Ishikawa (cell line): ENCODE results near the gene PHOX2A.
A peak's percentile ranks its signal among the peaks of the same experiment; 100 is the strongest.

Experiments
- CEBPB ChIP-seq: IDR thresholded peaks from 2 replicates; pipeline ENCODE4 v1.6.1; 2012
- CREB1 ChIP-seq: IDR thresholded peaks from 2 replicates; pipeline ENCODE4 v1.6.1; 2012; ENCODE audit warnings: low read depth
- EGR1 ChIP-seq: IDR thresholded peaks from 2 replicates; pipeline ENCODE4 v1.6.1; 2012
- EP300 ChIP-seq: IDR thresholded peaks from 2 replicates; pipeline ENCODE4 v1.6.1; 2012; ENCODE audit warnings: borderline replicate concordance
- FOXM1 ChIP-seq: IDR thresholded peaks from 2 replicates; pipeline ENCODE4 v1.6.1; 2012; ENCODE audit warnings: low read depth, borderline replicate concordance
- MAX ChIP-seq: IDR thresholded peaks from 2 replicates; pipeline ENCODE4 v1.6.1; 2012
- NFIC ChIP-seq: IDR thresholded peaks from 2 replicates; pipeline ENCODE4 v1.6.1; 2012
- RAD21 ChIP-seq: IDR thresholded peaks from 2 replicates; pipeline ENCODE4 v1.6.1; 2012; ENCODE audit warnings: low read depth
- REST ChIP-seq: IDR thresholded peaks from 2 replicates; pipeline ENCODE4 v1.6.1; 2012; ENCODE audit warnings: low read depth, mild to moderate bottlenecking
- TAF1 ChIP-seq: IDR thresholded peaks from 2 replicates; pipeline ENCODE4 v1.6.1; 2012; ENCODE audit warnings: low read depth, mild to moderate bottlenecking
- TCF12 ChIP-seq: IDR thresholded peaks from 2 replicates; pipeline ENCODE4 v1.6.1; 2012; ENCODE audit warnings: low read depth
- TEAD4 ChIP-seq: IDR thresholded peaks from 2 replicates; pipeline ENCODE4 v1.6.1; 2012
- USF1 ChIP-seq: IDR thresholded peaks from 2 replicates; pipeline ENCODE4 v1.6.1; 2012
- YY1 ChIP-seq: IDR thresholded peaks from 2 replicates; pipeline ENCODE4 v1.6.1; 2012; ENCODE audit warnings: low read depth
- ZBTB7A ChIP-seq: IDR thresholded peaks from 2 replicates; pipeline ENCODE4 v1.6.1; 2012; ENCODE audit warnings: low read depth

The PHOX2A gene

GRCh38 chr11:72244060-72244360, at the start of gene PHOX2A:
TSS of gene PHOX2A (minus strand) at chr11:72244176. CDS start at chr11:72244004, 172 bp downstream.
- no peak for TF ChIP-seq TEAD4

GRCh38 chr11:72293391-72293790, 49.4 kb upstream of the PHOX2A start:
- TF ChIP-seq TEAD4 (no peak), TAF1 (no peak), CEBPB (no peak), CREB1 (no peak), REST (no peak), USF1 (no peak), EGR1 (no peak), RAD21 (no peak), ZBTB7A (no peak), TCF12 (no peak), YY1 (no peak), EP300 (no peak), FOXM1 (no peak), MAX (no peak), NFIC (no peak)

- no peak for TF ChIP-seq YY1
- TF ChIP-seq EP300 = no peak
- TF ChIP-seq CREB1 = no peak
- TF ChIP-seq RAD21 = no peak
- no peak for TF ChIP-seq EGR1
- no peak for TF ChIP-seq USF1
- TF ChIP-seq NFIC = no peak
These were observed 48.3 kb upstream of the PHOX2A start for GRCh38 chr11:72292106-72292785.

- peak; percentile 27; the same call in 1 of the 2 replicates for TF ChIP-seq RAD21
These were observed 46.8 kb upstream of the PHOX2A start for GRCh38 chr11:72290741-72291140.

- TF ChIP-seq CEBPB = no peak
These were observed 43.3 kb upstream of the PHOX2A start for GRCh38 chr11:72287293-72287692.

GRCh38 chr11:72283947-72284346, 40.0 kb upstream of the PHOX2A start:
- TF ChIP-seq TAF1 (no peak), RAD21 (no peak), EP300 (no peak), REST (no peak), NFIC (no peak), CEBPB (no peak)

- TF ChIP-seq TEAD4 (no peak), NFIC (no peak), REST (no peak)
These were observed 36.8 kb upstream of the PHOX2A start for GRCh38 chr11:72280726-72281315.
